Measurements from ENCODE around the gene SP110.

Gene SP110

GRCh38 chr2:230178546-230179485 lies 41.0 kb downstream of the SP110 start:
- TF ChIP-seq CTCF (IDR thresholded peaks at IDR 0.05): no peak

- TF ChIP-seq CTCF (IDR thresholded peaks at IDR 0.05): no peak
Observed at GRCh38 chr2:230176996-230177395, 42.8 kb downstream of the SP110 start.

GRCh38 chr2:230174466-230174865 lies 45.3 kb downstream of the SP110 start:
- TF ChIP-seq CTCF (IDR thresholded peaks at IDR 0.05): no peak

- no peak for TF ChIP-seq CTCF (IDR thresholded peaks at IDR 0.05)
Observed at GRCh38 chr2:230172852-230173251, 46.9 kb downstream of the SP110 start.

GRCh38 chr2:230172156-230172555 lies 47.6 kb downstream of the SP110 start:
- no peak for TF ChIP-seq CTCF (IDR thresholded peaks at IDR 0.05)

GRCh38 chr2:230170532-230170931 lies 49.3 kb downstream of the SP110 start:
- no peak for TF ChIP-seq CTCF (IDR thresholded peaks at IDR 0.05)

- TF ChIP-seq CTCF (IDR thresholded peaks at IDR 0.05): no peak
Observed at GRCh38 chr2:230166557-230167170, 53.1 kb downstream of the SP110 start.
